ENCODE measurements around the gene APCDD1L.

APCDD1L gene

DNA sequence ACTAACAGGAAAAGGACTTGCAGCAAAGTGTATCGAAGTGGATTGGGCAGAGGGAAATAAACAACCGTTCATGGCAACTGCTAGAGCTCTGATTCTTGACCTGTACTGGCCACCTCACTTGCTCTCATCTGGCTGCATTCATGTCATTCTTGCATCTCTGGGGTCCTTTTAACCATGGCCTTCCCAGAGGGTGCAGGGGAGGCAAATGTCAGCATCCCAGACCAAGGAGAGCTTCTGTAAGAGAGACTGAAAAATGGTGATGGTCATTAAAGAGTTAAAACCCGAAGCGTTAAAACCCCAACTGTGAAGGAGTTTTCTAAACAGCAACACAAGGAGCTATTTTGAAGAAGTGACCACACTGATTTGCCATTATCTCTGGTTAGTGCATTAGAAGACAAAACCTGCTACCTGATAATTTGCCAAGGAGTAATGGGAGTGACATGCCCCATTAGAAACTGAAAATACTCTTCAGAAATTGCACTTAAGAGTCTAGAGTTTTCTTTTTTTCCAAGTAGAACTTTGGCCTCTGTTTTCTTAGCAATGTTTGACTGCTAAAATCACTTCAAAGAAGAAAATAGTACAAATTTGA, 62.4 kb downstream of the APCDD1L start:
- DNase-seq (ENCODE audit: low spot score), result no peak
- TF ChIP-seq, protein P1, sequence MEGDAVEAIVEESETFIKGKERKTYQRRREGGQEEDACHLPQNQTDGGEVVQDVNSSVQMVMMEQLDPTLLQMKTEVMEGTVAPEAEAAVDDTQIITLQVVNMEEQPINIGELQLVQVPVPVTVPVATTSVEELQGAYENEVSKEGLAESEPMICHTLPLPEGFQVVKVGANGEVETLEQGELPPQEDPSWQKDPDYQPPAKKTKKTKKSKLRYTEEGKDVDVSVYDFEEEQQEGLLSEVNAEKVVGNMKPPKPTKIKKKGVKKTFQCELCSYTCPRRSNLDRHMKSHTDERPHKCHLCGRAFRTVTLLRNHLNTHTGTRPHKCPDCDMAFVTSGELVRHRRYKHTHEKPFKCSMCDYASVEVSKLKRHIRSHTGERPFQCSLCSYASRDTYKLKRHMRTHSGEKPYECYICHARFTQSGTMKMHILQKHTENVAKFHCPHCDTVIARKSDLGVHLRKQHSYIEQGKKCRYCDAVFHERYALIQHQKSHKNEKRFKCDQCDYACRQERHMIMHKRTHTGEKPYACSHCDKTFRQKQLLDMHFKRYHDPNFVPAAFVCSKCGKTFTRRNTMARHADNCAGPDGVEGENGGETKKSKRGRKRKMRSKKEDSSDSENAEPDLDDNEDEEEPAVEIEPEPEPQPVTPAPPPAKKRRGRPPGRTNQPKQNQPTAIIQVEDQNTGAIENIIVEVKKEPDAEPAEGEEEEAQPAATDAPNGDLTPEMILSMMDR (IDR thresholded peaks at IDR 0.05; ENCODE audit: extremely low read depth, missing control alignments), result no peak

DNA sequence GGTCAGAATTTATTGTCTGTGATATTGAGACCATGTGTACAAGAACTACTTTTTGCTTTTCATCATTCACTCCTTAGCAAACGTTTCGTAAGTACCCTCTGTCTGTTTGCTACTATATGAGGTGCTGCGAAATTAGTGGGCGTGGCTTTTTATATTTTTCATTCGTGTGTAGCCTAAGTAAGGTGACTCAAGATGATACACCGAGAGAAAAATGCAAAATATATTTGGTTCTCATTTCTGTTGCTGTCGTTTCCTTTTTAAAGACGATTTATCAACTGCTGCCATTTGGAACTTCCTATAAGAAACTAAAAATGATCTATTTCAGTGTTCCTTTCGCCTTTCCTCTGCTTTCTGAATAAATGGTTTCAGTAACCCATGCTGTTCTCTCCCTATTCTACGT, 64.9 kb downstream of the APCDD1L start:
- DNase-seq (ENCODE audit: low spot score), result no peak
- TF ChIP-seq, protein P1 (IDR thresholded peaks at IDR 0.05; ENCODE audit: extremely low read depth, missing control alignments), result no peak

DNA sequence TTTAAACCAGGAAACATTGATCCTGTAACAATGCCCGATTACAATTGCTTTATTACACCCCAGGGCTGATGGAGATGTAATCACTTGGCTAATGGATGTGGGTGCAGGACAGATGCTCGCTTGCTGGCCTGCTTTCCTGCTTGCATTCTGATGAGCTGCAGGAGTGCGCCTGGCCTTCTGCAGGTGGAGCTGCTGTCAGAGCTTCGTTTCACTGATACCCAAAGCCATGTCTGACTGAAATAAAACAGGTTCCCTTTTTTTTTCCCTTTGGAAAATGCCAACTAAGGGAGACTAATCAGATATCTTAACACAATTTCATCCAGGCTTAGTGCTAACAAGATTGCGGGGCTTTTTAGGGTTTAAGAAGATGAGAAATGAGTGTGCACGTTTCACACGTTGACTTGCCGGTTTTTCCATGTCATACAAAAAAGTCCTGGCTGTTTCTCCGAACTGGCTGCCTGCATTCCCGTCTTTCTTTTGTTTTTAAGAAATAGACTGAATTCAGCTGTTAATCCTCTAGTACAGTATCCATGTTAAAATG, 65.4 kb downstream of the APCDD1L start:
- no peak for DNase-seq (ENCODE audit: low spot score)

DNA sequence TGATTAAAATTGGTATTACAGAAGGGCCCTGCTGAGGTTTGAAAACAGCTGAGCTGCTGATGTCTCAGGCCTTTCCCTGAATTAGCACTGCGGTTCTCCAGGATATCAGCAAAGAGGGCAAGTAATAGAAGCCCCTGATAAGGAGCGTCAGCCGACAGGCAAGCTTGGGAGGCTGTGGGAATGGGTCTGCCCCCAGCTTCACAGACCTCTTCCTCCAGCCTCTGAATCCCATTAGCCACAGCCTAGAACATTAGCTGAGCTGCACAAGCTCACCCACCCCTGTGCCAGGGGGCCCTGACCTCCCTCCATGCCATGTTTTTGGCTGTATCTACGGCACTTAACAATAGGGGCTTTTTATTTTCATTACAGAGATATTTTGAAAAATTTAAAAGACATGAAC, 66.2 kb downstream of the APCDD1L start:
- TF ChIP-seq, protein P1 (IDR thresholded peaks at IDR 0.05; ENCODE audit: extremely low read depth, missing control alignments), result no peak
- no peak for DNase-seq (ENCODE audit: low spot score)

More for the DNA sequence above, 65.4 kb downstream of the APCDD1L start:
- TF ChIP-seq, protein P1 (IDR thresholded peaks at IDR 0.05; ENCODE audit: extremely low read depth, missing control alignments), result no peak

DNA sequence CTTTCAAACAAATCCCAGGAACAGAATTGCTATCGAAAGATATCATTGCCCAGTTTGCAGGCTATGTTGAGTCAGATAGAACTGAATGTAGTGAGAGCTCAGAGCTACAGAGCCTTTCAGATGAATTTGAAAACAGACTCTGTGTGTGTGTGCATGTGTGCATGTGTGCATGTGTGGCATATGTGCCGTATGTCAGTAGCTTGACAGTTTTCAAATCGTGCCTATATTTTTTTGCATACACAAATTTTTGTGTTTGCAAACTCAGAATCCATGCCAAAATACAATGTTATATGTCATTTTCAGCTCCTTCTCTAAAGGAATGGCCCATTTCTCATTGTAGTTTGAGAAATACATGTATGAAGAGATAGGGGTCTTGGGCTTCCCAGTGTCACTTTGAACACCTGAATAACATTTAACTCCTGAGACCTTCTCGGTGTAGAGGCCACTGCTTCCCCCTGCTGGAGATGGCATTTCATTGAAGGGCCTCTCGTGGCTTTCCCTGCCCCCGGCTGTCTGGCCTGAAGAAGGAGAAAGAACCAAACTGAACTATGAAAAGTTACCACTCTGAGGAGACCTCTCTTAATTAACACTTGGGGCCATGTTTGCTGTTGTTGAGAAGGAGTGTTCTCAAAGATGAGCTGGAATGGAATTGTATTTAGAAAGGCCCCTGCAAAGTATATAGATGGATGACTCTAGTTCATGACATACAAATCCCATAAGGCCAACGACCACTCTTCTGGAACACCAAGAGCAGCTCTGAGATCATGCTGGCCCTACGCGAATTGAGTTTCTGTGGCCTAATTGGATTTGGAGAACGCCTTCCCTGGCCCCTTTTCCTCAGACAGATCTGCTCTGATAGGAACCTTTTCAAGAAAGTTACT, 67.4 kb downstream of the APCDD1L start:
- no peak for DNase-seq (ENCODE audit: low spot score)
- TF ChIP-seq, protein P1 (IDR thresholded peaks at IDR 0.05; ENCODE audit: extremely low read depth, missing control alignments), result peak; percentile 80

DNA sequence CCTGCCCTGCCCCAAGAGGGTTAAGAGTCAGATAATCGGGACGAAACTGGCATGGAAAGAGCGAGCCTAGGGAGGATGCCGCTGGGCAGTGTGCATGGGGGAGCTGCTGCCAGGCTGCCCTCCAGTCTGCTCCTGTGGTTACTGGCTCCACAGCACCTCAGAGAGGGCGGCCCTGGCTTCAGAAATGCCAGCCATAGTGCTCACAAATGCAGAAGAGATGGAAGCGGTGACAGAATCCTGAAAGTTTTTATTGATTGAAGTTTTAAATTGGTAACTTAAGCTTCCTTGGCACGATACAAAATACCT, 68.3 kb downstream of the APCDD1L start:
- DNase-seq (ENCODE audit: low spot score), result no peak
- TF ChIP-seq, protein P1 (IDR thresholded peaks at IDR 0.05; ENCODE audit: extremely low read depth, missing control alignments), result no peak

DNA sequence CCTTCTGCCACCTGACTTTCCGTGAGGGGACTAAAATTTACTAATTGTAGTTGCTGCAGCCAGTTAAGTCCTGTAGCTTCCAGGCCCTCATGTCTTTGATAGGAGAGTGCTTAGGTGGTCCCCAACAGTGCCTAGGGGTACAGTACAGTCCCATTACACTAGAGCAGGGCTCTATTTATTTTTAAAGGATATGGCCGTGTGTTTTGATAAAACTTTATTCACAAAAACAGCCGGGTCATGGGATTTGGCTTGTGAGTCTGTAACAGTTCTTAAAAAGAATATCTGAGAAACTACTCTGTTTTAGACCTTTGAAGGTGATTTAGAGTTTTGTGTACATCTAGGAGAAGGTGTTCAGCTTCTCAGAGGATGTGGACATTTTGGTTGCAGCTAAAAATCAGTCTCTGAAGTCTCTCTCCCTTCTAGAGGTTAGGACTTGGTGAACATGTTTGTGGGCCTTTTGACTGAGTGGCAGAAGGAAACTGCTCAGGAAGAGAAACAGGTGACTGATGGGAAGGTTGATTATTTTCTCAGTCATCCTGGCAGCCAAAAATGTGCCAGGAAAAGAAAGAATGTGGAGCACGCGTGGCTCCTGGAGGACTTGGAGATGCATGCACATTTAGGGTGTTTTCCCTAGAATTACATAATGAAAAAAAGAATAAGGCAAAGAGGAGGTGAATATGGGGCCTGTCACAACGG, 68.8 kb downstream of the APCDD1L start:
- TF ChIP-seq, protein P1 (IDR thresholded peaks at IDR 0.05; ENCODE audit: extremely low read depth, missing control alignments), result no peak
- DNase-seq (ENCODE audit: low spot score), result no peak

All from GM20000 (cell line).